B cell (primary cell): ENCODE measurements around the gene PRAF2. TPM values are rescaled to one million over a fixed set of nuclear protein-coding genes. Genes with fewer than 3 reads are reported as not detected.

Experiments
- ATAC-seq: fragments of 200-7000 bp; cut with Tn5 transposase; one replicate; pipeline ENCODE4 v1.10.0; 2021; ENCODE audit warnings: low read depth, mild to moderate bottlenecking, moderate number of reproducible peaks, moderate library complexity
- CTCF ChIA-PET: fragments of 350-600 bp; sonication (Branson Sonifier 250); formaldehyde crosslinking; loops from one replicate; lab custom pipeline; 2021; ENCODE audit warnings: antibody characterized with exemption, inconsistent platforms; lab: Charles Lee
- POLR2A ChIA-PET: fragments of 350-600 bp; sonication (Branson Sonifier 250); formaldehyde crosslinking; loops from one replicate; lab custom pipeline; 2021; ENCODE audit warnings: antibody characterized with exemption; lab: Charles Lee
- DNase-seq: peaks from one replicate; pipeline ENCODE4 v3.0.0; 2013
- H2AFZ ChIP-seq: 2 replicates; pipeline ENCODE4 v1.6.1; 2012; ENCODE audit warnings: mild to moderate bottlenecking, low read depth, low read length; ENCODE audit not compliant: insufficient read depth, poor library complexity, severe bottlenecking
- H3K27ac ChIP-seq, 2 donors: 1 replicate in 1 of 2; 2 replicates in 1 of 2; pipeline ENCODE4 v1.5.1; 2012 to 2013; ENCODE audit warnings: low read length in 2 of 2, mild to moderate bottlenecking in 2 of 2, moderate library complexity in 1 of 2
- H3K27me3 ChIP-seq, 4 experiments: fragments of 200-600 bp in 1 of 4; sonication (generic) in 1 of 4; replicated peaks in 1 of 4; 1 replicate in 2 of 4; 2 replicates in 2 of 4; pipeline versions ENCODE4 v1.6.1 to v1.7.0; 2013 to 2016; ENCODE audit warnings: low read length in 3 of 4, mild to moderate bottlenecking in 2 of 4, mixed read lengths in 1 of 4, moderate library complexity in 1 of 4; ENCODE audit not compliant: insufficient read depth in 4 of 4, control insufficient read depth in 3 of 4; ENCODE audit errors: control extremely low read depth in 1 of 4
- H3K36me3 ChIP-seq, 2 experiments: replicated peaks in 1 of 2; 1 replicate in 1 of 2; 2 replicates in 1 of 2; pipeline versions ENCODE4 v1.6.1 to v1.7.1; 2013; ENCODE audit warnings: low read length in 1 of 2; ENCODE audit not compliant: insufficient read depth in 2 of 2, control insufficient read depth in 1 of 2; ENCODE audit errors: control extremely low read depth in 1 of 2, extremely low read depth in 1 of 2
- H3K4me1 ChIP-seq, 2 donors: fragments of 200-600 bp in 1 of 2; sonication (generic) in 1 of 2; 1 replicate in 1 of 2; 2 replicates in 1 of 2; pipeline versions ENCODE4 v1.5.1 to v1.6.1; 2013 to 2017; ENCODE audit warnings: low read length in 2 of 2; ENCODE audit not compliant: control insufficient read depth in 2 of 2, insufficient read depth in 2 of 2
- H3K4me2 ChIP-seq: replicated peaks from 2 replicates; pipeline ENCODE3; 2012; ENCODE audit warnings: mild to moderate bottlenecking, low read depth, low read length; ENCODE audit not compliant: poor library complexity, severe bottlenecking
- H3K4me3 ChIP-seq, 5 experiments: fragments of 200-600 bp in 1 of 5; sonication (generic) in 1 of 5; 1 replicate in 3 of 5; 2 replicates in 2 of 5; pipeline versions ENCODE4 v1.5.1 to v1.7.0; 2011 to 2016; ENCODE audit warnings: low read length in 4 of 5, mild to moderate bottlenecking in 4 of 5, low read depth in 2 of 5, control low read depth in 1 of 5, moderate library complexity in 1 of 5; ENCODE audit not compliant: insufficient read depth in 1 of 5; ENCODE audit errors: control extremely low read depth in 1 of 5, extremely low read depth in 1 of 5
- H3K79me2 ChIP-seq: fragments of 200-600 bp; sonication (generic); one replicate; pipeline ENCODE4 v1.6.0; 2016; ENCODE audit warnings: low read length; ENCODE audit not compliant: control insufficient read depth, insufficient read depth
- H3K9ac ChIP-seq: fragments of 200-600 bp; sonication (generic); 2 replicates; pipeline ENCODE4 v1.6.1; 2017; ENCODE audit warnings: mild to moderate bottlenecking, low read length, moderate library complexity
- H3K9me3 ChIP-seq, 3 donors: one replicate each; pipeline versions ENCODE4 v1.6.1 to v1.7.1; 2013; ENCODE audit warnings: low read length in 2 of 3; ENCODE audit not compliant: control insufficient read depth in 2 of 3, insufficient read depth in 1 of 3; ENCODE audit errors: control extremely low read depth in 1 of 3
- H4K20me1 ChIP-seq: 2 replicates; pipeline ENCODE4 v1.6.0; 2012; ENCODE audit warnings: mild to moderate bottlenecking, low read length; ENCODE audit not compliant: insufficient read depth, control insufficient read depth, poor library complexity, severe bottlenecking
- H3K27ac Mint-ChIP-seq: one replicate; pipeline ENCODE4 v1.8.0; 2021; ENCODE audit warnings: mixed read lengths
- H3K27me3 Mint-ChIP-seq: one replicate; pipeline ENCODE4 v1.8.0; 2021; ENCODE audit warnings: mixed read lengths
- H3K4me1 Mint-ChIP-seq: one replicate; pipeline ENCODE4 v1.8.0; 2021; ENCODE audit warnings: mixed read lengths
- H3K4me3 Mint-ChIP-seq: one replicate; pipeline ENCODE4 v1.8.0; 2021; ENCODE audit warnings: mixed read lengths
- H3K9me3 Mint-ChIP-seq: one replicate; pipeline ENCODE4 v1.8.0; 2022; ENCODE audit warnings: mixed read lengths; ENCODE audit not compliant: insufficient read depth
- CTCF ChIP-seq: fragments of 200-600 bp; IDR thresholded peaks from one replicate; pipeline ENCODE4 v1.8.0; 2022; ENCODE audit warnings: antibody characterized with exemption, mild to moderate bottlenecking
- EZH2 ChIP-seq: IDR thresholded peaks from 2 replicates; pipeline ENCODE4 v1.6.1; 2012; ENCODE audit warnings: borderline replicate concordance, low read depth, mild to moderate bottlenecking, moderate library complexity, low read length; ENCODE audit not compliant: insufficient read depth, poor library complexity, severe bottlenecking
- WGBS: methylation state at CpG from one replicate; pipeline ENCODE4 v1.1.5; 2013; ENCODE audit warnings: missing lambda C conversion rate; ENCODE audit not compliant: insufficient coverage; 5-methylcytosine and 5-hydroxymethylcytosine counted together
- intact Hi-C: fragments of 100-400 bp; cut with micrococcal nuclease; formaldehyde crosslinking; loops from one replicate; pipeline ENCODE4 v1.10.0; 2022
- polyA plus RNA-seq: library from polyadenylated mRNA; depleted of rRNA; stranded (reverse); fragments of >200 nt; gene quantifications from 2 replicates; pipeline ENCODE4 v1.2.3, GENCODE V29; 2012
- total RNA-seq, 2 donors: library from RNA; stranded (reverse); fragments of 120-200 nt in 1 of 2; gene quantifications; 1 replicate in 1 of 2; 2 replicates in 1 of 2; pipeline versions ENCODE4 v1.2.3 to v1.2.4, GENCODE V29; 2013 to 2022

PRAF2 gene
- total and polyA plus RNA-seq, 2 donors (not counting 1 experiment from before 2014, with no cell fraction given), result 19.0 to 19.4 TPM

GRCh38 chrX:49064303-49064702 lies 9.5 kb downstream of the PRAF2 start:
- POLR2A ChIA-PET, result interaction anchor here (0.6 kb wide), 1 partner anchor 16 kb away, joined by 3 read pairs; the partner anchor contains the start of gene WDR45
- H3K4me1 Mint-ChIP-seq, result no peaks in the 10 kb centered on the region

GRCh38 chrX:49063715-49064114 lies 10.1 kb downstream of the PRAF2 start:
- POLR2A ChIA-PET, result interaction anchor here (0.6 kb wide), 1 partner anchor 17 kb away, joined by 3 read pairs; no protein-coding TSS in a partner anchor
- TF ChIP-seq EZH2, result no peak
- no peak for TF ChIP-seq CTCF
- Histone ChIP-seq H2AFZ (no peak overlapping the region), H3K27me3 (no peaks in the 10 kb centered on the region), H3K4me3 (no peak overlapping the region), H3K36me3 (peaks cover 0 to 4% of the 10 kb centered on the region in 2 experiments), H3K27ac (no peak overlapping the region), H3K4me1 (no peaks in the 10 kb centered on the region), H3K4me2 (no peak overlapping the region), H3K9ac (no peak overlapping the region), H4K20me1 (no peaks in the 10 kb centered on the region), H3K9me3 (no peaks in the 10 kb centered on the region), H3K79me2 (no peaks in the 10 kb centered on the region)
- ATAC-seq (no peak), DNase-seq (no peak)
- H3K27ac Mint-ChIP-seq, result no peak overlapping the region
- no CpG with 5 or more reads among the region's 9 CpGs for WGBS
- no peaks in the 10 kb centered on the region for H3K9me3 Mint-ChIP-seq
- intact Hi-C loops, result no loop called here
- CTCF ChIA-PET, result no interaction called here
- no peaks in the 10 kb centered on the region for H3K27me3 Mint-ChIP-seq
- H3K4me1 Mint-ChIP-seq, result no peaks in the 10 kb centered on the region
- H3K4me3 Mint-ChIP-seq, result no peak overlapping the region

More at GRCh38 chrX:49064303-49064702, 9.5 kb downstream of the PRAF2 start:
- 92% methylated on average over 10 of the region's 20 CpGs for WGBS
- no peaks in the 10 kb centered on the region for H4K20me1 ChIP-seq
- TF ChIP-seq CTCF (no peak), EZH2 (no peak)
- Mint-ChIP-seq H3K27ac (no peak overlapping the region), H3K4me3 (no peak overlapping the region), H3K27me3 (no peaks in the 10 kb centered on the region), H3K9me3 (no peaks in the 10 kb centered on the region)
- intact Hi-C loops, result no loop called here
- ATAC-seq (no peak), DNase-seq (no peak)
- no peaks in the 10 kb centered on the region for H3K79me2 ChIP-seq
- H3K4me3 ChIP-seq, result no peak overlapping the region
- no peak overlapping the region for H3K9ac ChIP-seq
- H2AFZ ChIP-seq, result no peak overlapping the region
- H3K9me3 ChIP-seq, result no peaks in the 10 kb centered on the region
- H3K27me3 ChIP-seq, result no peaks in the 10 kb centered on the region
- H3K4me1 ChIP-seq, result no peaks in the 10 kb centered on the region
- no peak overlapping the region for H3K4me2 ChIP-seq
- H3K27ac ChIP-seq, result no peak overlapping the region
- CTCF ChIA-PET, result no interaction called here
- H3K36me3 ChIP-seq, result peaks cover 0 to 4% of the 10 kb centered on the region in 2 experiments
